NCI-H2227 (cell line): ENCODE data around the gene HSD17B12.

Experiments
- DNase-seq: peaks from one replicate; lab custom pipeline; 2025; ENCODE audit not compliant: unreplicated experiment; lab: John Stamatoyannopoulos, UW

HSD17B12 gene

GRCh38 chr11:43861141-43861540 is 180.6 kb downstream of the HSD17B12 start:
- DNase-seq = no peak

- DNase-seq = no peak
Measured at GRCh38 chr11:43866520-43866919, 186.0 kb downstream of the HSD17B12 start.

- DNase-seq = no peak
Measured at GRCh38 chr11:43866969-43867368, 186.4 kb downstream of the HSD17B12 start.

- DNase-seq = no peak
Measured at GRCh38 chr11:43868852-43869567, 188.5 kb downstream of the HSD17B12 start.

GRCh38 chr11:43871051-43871450 is 190.5 kb downstream of the HSD17B12 start:
- DNase-seq = no peak

GRCh38 chr11:43872995-43873394 is 192.5 kb downstream of the HSD17B12 start:
- no peak for DNase-seq

GRCh38 chr11:43874078-43874477 is 193.5 kb downstream of the HSD17B12 start:
- no peak for DNase-seq

GRCh38 chr11:43874738-43875137 is 194.2 kb downstream of the HSD17B12 start:
- DNase-seq = no peak

GRCh38 chr11:43879789-43880639 is 199.5 kb downstream of the HSD17B12 start:
- no peak for DNase-seq

- peak; percentile 97 for DNase-seq
Measured at GRCh38 chr11:43880640-43881159, 200.2 kb downstream of the HSD17B12 start, which contains the start of gene ALKBH3. Gene ALKBH3 (plus strand): TSS chr11:43880831. CDS start chr11:43882653, 1,822 bp downstream.

- DNase-seq = no peak
Measured at GRCh38 chr11:43892851-43893250, 212.3 kb downstream of the HSD17B12 start.

GRCh38 chr11:43894546-43894945 is 214.0 kb downstream of the HSD17B12 start:
- DNase-seq = no peak

- DNase-seq = no peak
Measured at GRCh38 chr11:43895601-43896000, 215.1 kb downstream of the HSD17B12 start.

GRCh38 chr11:43898574-43898973 is 218.0 kb downstream of the HSD17B12 start:
- no peak for DNase-seq

GRCh38 chr11:43899094-43899493 is 218.6 kb downstream of the HSD17B12 start:
- DNase-seq = no peak

- DNase-seq = no peak
Measured at GRCh38 chr11:43901551-43901950, 221.0 kb downstream of the HSD17B12 start.

GRCh38 chr11:43903078-43903477 is 222.5 kb downstream of the HSD17B12 start:
- DNase-seq = no peak

- DNase-seq = no peak
Measured at GRCh38 chr11:43903969-43904368, 223.4 kb downstream of the HSD17B12 start.

GRCh38 chr11:43904742-43905535 is 224.4 kb downstream of the HSD17B12 start:
- DNase-seq = peak; percentile 37

GRCh38 chr11:43905813-43906241 is 225.3 kb downstream of the HSD17B12 start:
- DNase-seq = peak; percentile 90
